Activated T-helper 2 cell treated with anti-CD3 and anti-CD28 coated beads, Interferon-gamma antibody, Interleukin-2, Interleukin-4, amounts not matched to agents 10 μg/mL and 5 μg/mL and 100 μg/mL, durations not matched to agents 14 hours and 24 hours and 36 hours (primary cell): ENCODE results near the gene DPM2. TPM values are rescaled to one million over a fixed set of nuclear protein-coding genes. Genes with fewer than 3 reads are reported as not detected.

ENCODE experiments used
- DNase-seq: peaks from one replicate; pipeline ENCODE4 v3.0.0; 2021; ENCODE audit warnings: low spot score
- H3K27ac Mint-ChIP-seq: one replicate; pipeline ENCODE4 v1.8.0; 2021; ENCODE audit warnings: mixed read lengths
- H3K27me3 Mint-ChIP-seq: one replicate; pipeline ENCODE4 v1.8.0; 2021; ENCODE audit warnings: low read depth, mixed read lengths
- H3K36me3 Mint-ChIP-seq: one replicate; pipeline ENCODE4 v1.8.0; 2021; ENCODE audit warnings: low read depth, mixed read lengths
- H3K4me1 Mint-ChIP-seq: one replicate; pipeline ENCODE4 v1.8.0; 2021; ENCODE audit warnings: low read depth, mixed read lengths
- H3K4me3 Mint-ChIP-seq: one replicate; pipeline ENCODE4 v1.8.0; 2021; ENCODE audit warnings: low read depth, mild to moderate bottlenecking, moderate library complexity, mixed read lengths
- H3K9me3 Mint-ChIP-seq: one replicate; pipeline ENCODE4 v1.8.0; 2021; ENCODE audit warnings: mixed read lengths
- intact Hi-C: fragments of 100-400 bp; cut with micrococcal nuclease; formaldehyde crosslinking; loops from one replicate; pipeline ENCODE4 v1.15.1; 2023
- total RNA-seq: library from RNA; stranded (reverse); gene quantifications from 2 replicates; pipeline ENCODE4 v1.2.3, GENCODE V29; 2022

Gene DPM2
- total RNA-seq, 1 donor from 2014 or later = 57.4 TPM

DNA sequence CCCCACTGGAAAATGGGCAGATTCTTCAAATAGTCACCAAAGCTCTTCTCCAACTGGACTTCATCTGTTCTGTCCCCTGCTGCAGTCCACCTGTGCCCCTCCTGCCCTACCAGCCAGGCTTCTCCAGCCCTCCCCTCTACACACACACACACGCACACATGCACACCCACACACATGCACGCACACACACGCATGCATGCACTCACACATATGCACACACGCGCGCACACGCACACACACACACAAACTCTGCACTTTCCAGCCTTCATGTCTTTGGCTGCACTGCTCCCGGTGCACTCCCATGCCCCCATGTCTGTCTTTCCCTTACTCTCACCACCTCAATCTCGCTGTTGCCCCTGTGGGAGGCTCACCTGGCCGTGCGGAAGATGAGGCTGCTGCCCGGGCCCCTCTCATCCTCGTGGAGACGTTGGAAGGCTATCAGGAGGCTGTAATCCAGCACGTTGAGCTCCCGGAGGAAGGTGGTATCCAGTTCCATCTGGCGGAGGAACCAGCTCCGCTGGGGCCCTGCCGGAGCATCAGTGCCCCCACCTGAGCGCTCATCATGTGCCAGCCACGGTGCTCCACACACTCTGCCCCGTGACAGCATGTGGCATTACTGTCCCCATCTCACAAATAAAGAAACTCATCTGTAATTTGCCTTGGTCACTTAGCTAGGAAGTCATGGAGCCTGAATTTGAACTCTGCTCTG is 12.8 kb downstream of the DPM2 start:
- Mint-ChIP-seq H3K4me1 (peaks cover 15% of the 10 kb centered on the region), H3K9me3 (no peaks in the 10 kb centered on the region), H3K27me3 (peaks cover 23% of the 10 kb centered on the region), H3K4me3 (no peak overlapping the region), H3K36me3 (no peaks in the 10 kb centered on the region), H3K27ac (no peak overlapping the region)
- no peak for DNase-seq
- intact Hi-C loops = no loop called here

DNA sequence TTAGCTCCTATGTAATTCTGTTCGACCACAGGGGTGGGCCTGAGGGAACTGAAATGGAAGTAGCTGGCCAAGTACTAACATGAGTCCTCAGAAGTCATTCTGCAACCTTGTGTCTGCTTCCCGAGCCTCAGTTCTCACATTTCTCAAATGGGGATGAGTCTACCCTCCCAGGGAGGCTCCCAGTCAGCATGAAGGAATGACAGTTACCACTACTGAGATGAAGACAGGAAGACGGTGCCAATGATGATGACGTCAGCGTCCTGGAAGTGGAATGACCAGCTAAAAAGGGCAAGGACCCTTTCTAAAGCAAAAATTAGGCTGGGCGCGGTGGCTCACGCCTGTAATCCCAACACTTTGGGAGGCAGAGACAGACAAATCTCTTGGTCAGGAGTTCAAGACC is 13.9 kb downstream of the DPM2 start:
- no peak for DNase-seq
- Mint-ChIP-seq H3K4me3 (no peak overlapping the region), H3K27me3 (peaks cover 20% of the 10 kb centered on the region), H3K27ac (no peak overlapping the region), H3K36me3 (no peaks in the 10 kb centered on the region), H3K4me1 (peaks cover 22% of the 10 kb centered on the region), H3K9me3 (no peaks in the 10 kb centered on the region)
- intact Hi-C loops = no loop called here

DNA sequence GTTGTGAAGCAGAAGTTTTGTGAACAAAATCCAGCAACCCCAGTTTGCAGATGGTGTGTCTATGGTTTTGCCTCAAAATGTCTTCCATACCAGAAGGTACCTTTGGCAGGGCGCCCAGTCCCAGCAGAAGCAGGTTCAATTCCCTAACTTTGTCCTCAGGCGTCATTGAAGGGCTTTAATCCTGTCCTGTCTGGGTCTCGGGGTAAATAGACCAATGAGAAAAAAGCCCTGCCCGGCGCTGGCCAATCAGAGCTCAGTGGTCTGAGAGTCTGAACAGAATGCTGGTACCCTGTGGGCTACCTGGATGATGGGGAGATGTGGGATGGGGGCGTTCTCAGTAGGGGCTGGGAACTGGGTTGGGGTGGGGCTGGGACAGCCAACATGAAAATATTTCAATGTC is 14.6 kb downstream of the DPM2 start:
- no peaks in the 10 kb centered on the region for H3K9me3 Mint-ChIP-seq
- H3K27me3 Mint-ChIP-seq = peaks cover 16% of the 10 kb centered on the region
- DNase-seq = no peak
- H3K36me3 Mint-ChIP-seq = no peaks in the 10 kb centered on the region
- no peak overlapping the region for H3K4me3 Mint-ChIP-seq
- peaks cover 25% of the 10 kb centered on the region for H3K4me1 Mint-ChIP-seq
- no peak overlapping the region for H3K27ac Mint-ChIP-seq
- intact Hi-C loops = no loop called here

DNA sequence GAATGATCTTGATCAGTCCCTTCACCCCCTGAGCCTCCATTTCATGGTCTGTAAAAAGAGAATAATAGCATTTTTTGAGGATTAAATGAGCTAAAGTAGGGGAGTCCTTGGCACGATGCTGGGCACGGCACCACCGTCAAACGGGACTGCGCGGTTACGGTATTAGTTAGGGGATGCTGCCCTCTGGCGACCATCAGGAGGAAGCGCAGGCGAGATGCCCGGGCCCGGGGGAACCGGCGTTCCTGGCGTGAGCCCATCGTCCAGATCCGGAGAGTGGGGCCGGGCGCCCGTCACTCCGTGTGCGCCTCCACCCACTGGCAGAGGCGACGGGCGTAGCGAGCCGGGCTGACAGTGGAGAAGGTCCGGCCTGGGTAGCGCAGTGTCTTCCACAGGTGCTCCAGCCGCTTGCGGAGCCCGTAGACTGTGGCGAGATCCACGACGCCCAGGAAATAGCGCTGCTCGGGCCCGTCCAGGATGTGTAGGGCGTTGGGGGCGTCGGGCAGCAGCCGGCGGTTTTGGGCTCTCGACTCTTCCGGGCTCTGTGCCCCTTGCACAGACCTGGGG is 16.0 kb downstream of the DPM2 start:
- Mint-ChIP-seq H3K27me3 (peaks cover 16% of the 10 kb centered on the region), H3K27ac (no peak overlapping the region), H3K4me3 (peak overlapping the region; percentile 34), H3K36me3 (no peaks in the 10 kb centered on the region), H3K9me3 (no peaks in the 10 kb centered on the region), H3K4me1 (peaks cover 29% of the 10 kb centered on the region)
- intact Hi-C loops = loop anchor here (1.0 to 2.0 kb wide), 2 partner anchors 119 to 186 kb away; partner anchors contain the start of genes FPGS and TOR2A
- DNase-seq = peak; percentile 69

DNA sequence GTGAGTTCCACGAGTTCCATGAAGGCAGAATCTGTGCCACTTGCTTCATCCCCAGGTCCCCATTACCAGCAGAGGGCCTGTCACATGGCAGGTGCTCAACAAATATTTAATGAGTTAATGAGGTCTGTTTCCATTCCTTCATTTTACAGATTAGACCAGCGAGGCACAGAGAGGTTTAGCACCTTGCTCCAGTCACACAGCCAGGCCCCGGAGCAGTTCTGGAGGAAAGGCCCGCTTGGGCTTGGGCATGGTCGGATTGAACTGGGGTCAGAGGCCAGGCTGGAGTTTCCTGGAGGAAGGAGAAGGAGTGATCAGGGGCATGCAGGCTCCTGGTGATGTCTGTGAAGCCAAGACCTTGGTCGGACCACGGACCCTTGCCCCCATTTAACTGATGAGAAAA is 16.9 kb downstream of the DPM2 start:
- no peak overlapping the region for H3K4me3 Mint-ChIP-seq
- H3K27me3 Mint-ChIP-seq = peaks cover 12% of the 10 kb centered on the region
- no peaks in the 10 kb centered on the region for H3K36me3 Mint-ChIP-seq
- peaks cover 31% of the 10 kb centered on the region for H3K4me1 Mint-ChIP-seq
- no peak overlapping the region for H3K27ac Mint-ChIP-seq
- DNase-seq = no peak
- no peaks in the 10 kb centered on the region for H3K9me3 Mint-ChIP-seq
- intact Hi-C loops = loop anchor here (1.0 to 2.0 kb wide), 2 partner anchors 118 to 185 kb away; partner anchors contain the start of genes FPGS and TOR2A

DNA sequence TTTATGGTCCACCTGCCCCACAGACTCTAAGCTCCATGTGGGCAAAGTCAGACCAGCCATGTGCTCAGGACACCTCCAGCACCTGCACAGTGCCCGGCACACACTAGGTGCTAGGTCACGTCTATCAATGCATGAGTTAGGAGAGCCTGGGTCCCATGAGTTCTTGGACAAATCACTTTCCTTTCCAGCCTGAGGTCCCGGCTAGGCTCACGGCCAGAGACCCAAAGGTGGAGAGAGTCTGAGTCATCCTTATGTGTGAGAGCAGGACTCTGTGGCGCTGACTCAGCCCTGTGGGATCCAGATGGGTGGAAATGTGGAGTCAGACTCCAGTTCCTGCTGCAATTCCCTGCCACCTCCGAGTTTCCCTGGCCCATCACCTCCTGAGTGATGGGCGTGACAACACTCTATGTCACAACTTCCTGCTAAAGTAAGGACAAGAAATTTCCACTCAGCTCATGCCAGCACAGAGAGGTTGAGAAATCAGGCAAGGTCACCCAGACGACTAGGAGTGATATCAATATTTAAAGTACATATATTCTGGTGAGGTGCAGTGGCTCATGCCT is 18.3 kb downstream of the DPM2 start:
- intact Hi-C loops = loop anchor here (2.0 to 10.0 kb wide), 4 partner anchors 15 to 305 kb away; partner anchors contain the start of genes CDK9 and STXBP1
- H3K9me3 Mint-ChIP-seq = no peaks in the 10 kb centered on the region
- H3K27ac Mint-ChIP-seq = peak overlapping the region; percentile 38
- no peak for DNase-seq
- H3K4me3 Mint-ChIP-seq = peak overlapping the region; percentile 40
- H3K27me3 Mint-ChIP-seq = peaks cover 7% of the 10 kb centered on the region
- H3K4me1 Mint-ChIP-seq = peaks cover 34% of the 10 kb centered on the region
- H3K36me3 Mint-ChIP-seq = no peaks in the 10 kb centered on the region

DNA sequence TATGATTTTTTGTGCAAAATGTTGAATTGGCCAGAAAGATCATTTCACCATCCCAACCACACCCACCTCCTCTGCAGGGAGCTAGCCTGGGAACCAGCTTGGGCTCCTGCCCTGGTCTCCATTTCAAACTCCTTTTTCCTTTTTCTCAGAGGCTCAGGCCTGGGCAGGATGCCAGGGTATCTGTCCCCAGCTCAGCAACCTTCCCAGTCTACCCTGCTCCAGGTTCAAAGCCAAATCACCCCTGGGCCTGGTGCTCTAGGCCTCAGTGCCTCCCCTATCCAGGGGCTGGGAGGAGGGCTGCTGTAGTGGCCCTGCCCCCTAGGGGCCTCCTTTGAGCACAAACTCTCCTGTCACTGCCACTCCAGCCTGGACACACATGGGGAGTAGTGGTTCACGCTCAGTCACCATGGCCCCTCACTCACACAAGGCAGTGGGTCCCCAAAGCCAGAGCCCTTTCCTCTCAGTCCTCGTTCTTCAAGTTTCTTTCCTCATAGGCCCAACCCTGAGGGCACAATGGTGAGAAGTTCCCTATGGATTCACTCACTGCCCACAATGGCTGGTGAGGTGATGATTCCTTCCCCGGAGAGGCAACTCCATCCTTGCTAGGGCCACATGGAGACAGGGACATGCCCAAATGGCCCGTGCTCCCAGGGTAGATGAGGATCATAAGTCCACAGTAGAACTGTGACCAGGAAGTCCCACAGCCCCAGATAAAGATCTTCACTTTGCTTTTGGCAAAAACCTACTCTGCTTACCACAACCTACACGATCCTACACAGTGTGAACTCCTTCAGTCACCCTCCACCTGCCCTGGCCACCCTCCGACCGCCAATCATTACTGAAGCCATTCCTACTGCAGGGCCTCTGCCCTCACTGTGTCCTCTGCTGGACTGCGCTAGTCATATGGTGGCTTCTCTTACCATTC is 19.2 kb downstream of the DPM2 start:
- DNase-seq = no peak
- Mint-ChIP-seq H3K9me3 (no peaks in the 10 kb centered on the region), H3K4me3 (no peak overlapping the region), H3K27ac (peak overlapping the region; percentile 38), H3K4me1 (peaks cover 34% of the 10 kb centered on the region), H3K36me3 (peaks cover 6% of the 10 kb centered on the region), H3K27me3 (peaks cover 4% of the 10 kb centered on the region)
- intact Hi-C loops = loop anchor here (2.0 to 10.0 kb wide), 4 partner anchors 14 to 304 kb away; partner anchors contain the start of genes CDK9 and STXBP1

DNA sequence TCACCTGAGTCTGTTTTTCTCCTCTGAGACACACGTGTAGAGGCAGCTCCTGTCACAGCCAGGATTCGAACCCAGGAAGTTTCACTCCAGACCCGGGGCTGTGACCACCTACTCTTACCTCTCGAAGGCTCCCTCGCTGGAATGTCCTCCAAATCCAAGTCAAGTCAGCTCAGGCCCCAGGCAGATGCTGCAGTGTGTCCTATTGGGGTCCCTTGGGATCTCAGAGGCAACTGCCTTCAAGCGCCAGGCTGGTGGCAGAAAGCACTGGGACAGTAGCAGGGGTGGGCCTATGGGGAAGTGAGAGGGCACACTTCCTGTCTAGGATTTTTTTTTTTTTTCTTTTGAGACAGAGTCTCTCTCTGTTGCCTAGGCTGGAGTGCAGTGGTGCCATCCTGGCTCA is 20.1 kb downstream of the DPM2 start:
- H3K9me3 Mint-ChIP-seq = no peaks in the 10 kb centered on the region
- no peak for DNase-seq
- peak overlapping the region; percentile 22 for H3K27ac Mint-ChIP-seq
- peaks cover 4% of the 10 kb centered on the region for H3K27me3 Mint-ChIP-seq
- intact Hi-C loops = loop anchor here (2.0 to 10.0 kb wide), 4 partner anchors 13 to 303 kb away; partner anchors contain the start of genes CDK9 and STXBP1
- peaks cover 11% of the 10 kb centered on the region for H3K36me3 Mint-ChIP-seq
- H3K4me1 Mint-ChIP-seq = peaks cover 38% of the 10 kb centered on the region
- H3K4me3 Mint-ChIP-seq = no peak overlapping the region

DNA sequence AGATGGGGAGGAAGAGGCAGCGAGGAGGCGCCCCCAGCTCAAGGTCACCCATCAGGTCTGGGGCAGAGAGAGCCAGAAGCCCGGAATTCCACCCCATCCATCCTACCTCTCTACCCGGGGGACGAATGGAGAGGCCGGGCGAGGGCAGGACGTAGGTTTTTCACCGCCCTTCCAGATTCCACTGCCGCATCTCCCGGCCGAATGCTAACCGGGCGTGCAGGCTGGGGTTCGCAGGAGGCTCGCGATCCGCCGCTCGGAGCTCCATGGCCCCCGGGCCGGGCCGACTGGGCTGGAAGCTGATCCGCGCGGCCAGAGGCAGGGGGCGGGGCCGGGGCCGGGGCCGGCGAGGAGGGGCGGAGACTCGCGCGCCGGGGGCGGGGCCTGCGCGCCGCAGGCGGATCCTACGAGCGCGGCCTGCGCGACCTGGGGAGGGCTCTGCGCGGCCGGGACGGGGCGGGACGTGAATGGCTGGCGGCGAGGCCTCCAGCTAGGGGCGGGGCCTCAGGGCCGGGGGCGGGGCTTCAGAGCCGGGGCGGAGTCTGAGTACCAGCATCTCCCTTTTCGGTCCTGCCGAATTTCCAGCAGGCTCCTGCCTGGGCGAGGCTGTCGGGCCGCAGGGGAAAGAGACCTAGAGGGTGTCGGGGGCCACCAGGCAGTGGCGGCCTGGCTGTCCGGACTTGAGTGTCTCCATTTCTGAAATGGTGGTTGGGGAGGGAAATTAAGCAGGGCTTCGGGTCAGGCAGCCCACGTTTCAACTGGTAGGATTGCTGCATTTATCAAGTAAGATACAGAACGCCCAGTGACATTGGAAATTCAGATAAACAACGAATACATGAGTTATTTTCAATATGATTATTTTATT is 20.7 kb downstream of the DPM2 start, which contains the start of gene ST6GALNAC4:
Gene ST6GALNAC4, minus strand, starts transcription at position 322 of the 862 bp plus-strand sequence. CDS start 622 bp downstream, outside the sequence.
- Mint-ChIP-seq H3K4me1 (peaks cover 40% of the 10 kb centered on the region), H3K27ac (peak within 1 kb of the TSS; percentile 81), H3K4me3 (peak within 1 kb of the TSS; percentile 80), H3K36me3 (peaks cover 17% of the 10 kb centered on the region), H3K27me3 (peaks cover under 1% of the 10 kb centered on the region), H3K9me3 (no peaks in the 10 kb centered on the region)
- DNase-seq = peak; percentile 90
- intact Hi-C loops = loop anchor here (5.0 to 10.0 kb wide), 3 partner anchors 50 to 302 kb away; partner anchors contain the start of genes CDK9 and STXBP1

DNA sequence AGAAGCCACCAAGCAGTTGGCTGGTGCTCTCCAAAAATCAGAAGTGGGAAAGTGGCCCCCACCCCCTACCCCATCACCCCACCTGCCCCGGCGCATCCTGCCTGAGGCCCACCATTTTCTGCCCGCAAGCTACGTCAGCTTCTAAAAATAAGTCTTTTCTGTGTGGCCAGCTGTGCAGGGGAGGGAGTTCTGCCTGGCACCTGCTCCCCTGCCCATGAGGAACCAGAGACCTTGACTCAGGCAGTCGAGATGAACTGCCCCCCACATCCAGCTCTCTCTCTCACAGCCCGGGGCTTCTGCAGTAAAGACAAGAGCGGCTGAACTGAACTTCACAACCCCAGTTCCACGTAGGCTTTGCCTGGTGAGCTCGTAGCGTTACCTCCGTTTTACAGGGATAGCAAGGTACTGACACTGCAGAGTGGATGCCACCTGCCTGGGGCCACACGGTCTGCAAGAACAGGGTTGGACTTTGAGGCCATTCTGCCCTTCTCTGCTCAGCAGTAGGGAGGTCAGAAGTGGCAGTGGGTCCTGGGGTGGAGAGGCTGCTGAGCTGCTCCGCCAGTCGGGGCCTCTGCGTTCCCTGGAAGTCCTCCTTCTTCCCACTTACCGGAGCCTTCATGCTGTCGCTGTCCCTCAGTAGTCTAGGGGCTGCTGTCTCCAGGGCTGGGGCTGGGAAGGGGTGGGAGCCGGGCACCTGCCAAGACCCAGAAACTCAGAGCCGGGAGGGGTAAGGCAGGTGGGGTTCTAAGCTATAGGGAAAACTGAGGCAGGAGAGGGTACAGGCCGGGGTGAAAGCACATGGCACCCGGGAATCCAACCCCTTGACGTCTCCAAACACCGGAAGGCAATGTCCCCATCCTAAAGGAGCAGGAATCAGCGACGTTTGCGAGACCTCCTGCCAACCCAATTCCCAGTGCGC is 21.6 kb downstream of the DPM2 start:
- Mint-ChIP-seq H3K36me3 (peaks cover 26% of the 10 kb centered on the region), H3K27me3 (no peaks in the 10 kb centered on the region), H3K9me3 (no peaks in the 10 kb centered on the region), H3K4me3 (peak overlapping the region; percentile 80), H3K4me1 (peaks cover 44% of the 10 kb centered on the region), H3K27ac (peak overlapping the region; percentile 81)
- intact Hi-C loops = loop anchor here (5.0 to 10.0 kb wide), 3 partner anchors 49 to 301 kb away; partner anchors contain the start of genes CDK9 and STXBP1
- no peak for DNase-seq
